HG03025 (cell line): Measurements from ENCODE around the gene KIF6.

ENCODE experiments used
- ATAC-seq: cut with Tn5 transposase; IDR thresholded peaks from one replicate; pipeline ENCODE4 v1.9.1; 2021; ENCODE audit warnings: mild to moderate bottlenecking, moderate library complexity; ENCODE audit not compliant: unreplicated experiment, low FRiP score

Gene KIF6

GRCh38 chr6:39466631-39467030, 258.6 kb downstream of the KIF6 start:
- ATAC-seq: no peak

GRCh38 chr6:39465539-39465938, 259.7 kb downstream of the KIF6 start:
- ATAC-seq: no peak

- ATAC-seq: no peak
Measured at GRCh38 chr6:39464067-39464466, 261.1 kb downstream of the KIF6 start.

- no peak for ATAC-seq
Measured at GRCh38 chr6:39453956-39454524, 271.2 kb downstream of the KIF6 start.

GRCh38 chr6:39453241-39453640, 272.0 kb downstream of the KIF6 start:
- ATAC-seq: no peak

- no peak for ATAC-seq
Measured at GRCh38 chr6:39452306-39453145, 272.7 kb downstream of the KIF6 start.

- no peak for ATAC-seq
Measured at GRCh38 chr6:39451831-39452230, 273.4 kb downstream of the KIF6 start.

- ATAC-seq: no peak
Measured at GRCh38 chr6:39449022-39449421, 276.2 kb downstream of the KIF6 start.

GRCh38 chr6:39446909-39447308, 278.3 kb downstream of the KIF6 start:
- ATAC-seq: no peak

- ATAC-seq: no peak
Measured at GRCh38 chr6:39445667-39446066, 279.5 kb downstream of the KIF6 start.

- no peak for ATAC-seq
Measured at GRCh38 chr6:39444479-39445019, 280.7 kb downstream of the KIF6 start.

GRCh38 chr6:39441986-39442385, 283.2 kb downstream of the KIF6 start:
- ATAC-seq: no peak

GRCh38 chr6:39441301-39441700, 283.9 kb downstream of the KIF6 start:
- ATAC-seq: no peak

GRCh38 chr6:39440039-39440426, 285.2 kb downstream of the KIF6 start:
- ATAC-seq: no peak

- no peak for ATAC-seq
Measured at GRCh38 chr6:39439342-39440038, 285.7 kb downstream of the KIF6 start.

GRCh38 chr6:39433630-39434029, 291.6 kb downstream of the KIF6 start:
- no peak for ATAC-seq

GRCh38 chr6:39432330-39433025, 292.7 kb downstream of the KIF6 start:
- ATAC-seq: no peak

GRCh38 chr6:39430871-39431523, 294.2 kb downstream of the KIF6 start:
- ATAC-seq: no peak

- no peak for ATAC-seq
Measured at GRCh38 chr6:39430446-39430845, 294.8 kb downstream of the KIF6 start.

- no peak for ATAC-seq
Measured at GRCh38 chr6:39428816-39429215, 296.4 kb downstream of the KIF6 start.
